Body of pancreas (tissue), 4 donors: Measurements from ENCODE around the gene WDPCP.

Experiments used
- POLR2A ChIP-seq, 3 donors: fragments of 450-650 bp; IDR thresholded peaks; one replicate each; pipeline ENCODE4 v1.6.1; 2016; ENCODE audit warnings: antibody characterized with exemption in 3 of 3, mild to moderate bottlenecking in 2 of 3
- TF ChIP-seq, protein P1 (sequence below), 7 experiments: fragments of 450-650 bp in 4 of 7; fragments of 200-600 bp in 3 of 7; sonication (generic) in 3 of 7; IDR thresholded peaks; one replicate each; pipeline ENCODE4 v1.5.1; 2016 to 2019; ENCODE audit warnings: antibody characterized with exemption in 7 of 7

DNA sequence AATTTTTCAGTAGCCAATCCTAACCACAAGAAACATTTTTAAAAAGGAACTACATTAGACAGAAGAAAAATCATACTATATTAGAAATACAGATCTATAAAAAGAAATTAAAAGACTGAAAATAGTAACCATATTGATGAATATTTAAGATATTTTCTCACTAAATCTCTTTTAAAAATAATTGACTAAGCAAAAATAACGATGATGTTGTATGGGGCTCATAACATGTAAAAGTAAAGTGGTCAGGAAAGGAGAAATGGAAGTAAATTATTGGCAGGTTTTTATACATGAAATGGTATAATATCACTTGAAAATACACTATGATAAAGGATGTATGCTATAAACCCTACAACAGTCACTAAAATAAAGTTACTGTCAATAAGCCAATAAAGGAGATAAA lies 5.4 kb downstream of the WDPCP start:
- TF ChIP-seq, protein P1, sequence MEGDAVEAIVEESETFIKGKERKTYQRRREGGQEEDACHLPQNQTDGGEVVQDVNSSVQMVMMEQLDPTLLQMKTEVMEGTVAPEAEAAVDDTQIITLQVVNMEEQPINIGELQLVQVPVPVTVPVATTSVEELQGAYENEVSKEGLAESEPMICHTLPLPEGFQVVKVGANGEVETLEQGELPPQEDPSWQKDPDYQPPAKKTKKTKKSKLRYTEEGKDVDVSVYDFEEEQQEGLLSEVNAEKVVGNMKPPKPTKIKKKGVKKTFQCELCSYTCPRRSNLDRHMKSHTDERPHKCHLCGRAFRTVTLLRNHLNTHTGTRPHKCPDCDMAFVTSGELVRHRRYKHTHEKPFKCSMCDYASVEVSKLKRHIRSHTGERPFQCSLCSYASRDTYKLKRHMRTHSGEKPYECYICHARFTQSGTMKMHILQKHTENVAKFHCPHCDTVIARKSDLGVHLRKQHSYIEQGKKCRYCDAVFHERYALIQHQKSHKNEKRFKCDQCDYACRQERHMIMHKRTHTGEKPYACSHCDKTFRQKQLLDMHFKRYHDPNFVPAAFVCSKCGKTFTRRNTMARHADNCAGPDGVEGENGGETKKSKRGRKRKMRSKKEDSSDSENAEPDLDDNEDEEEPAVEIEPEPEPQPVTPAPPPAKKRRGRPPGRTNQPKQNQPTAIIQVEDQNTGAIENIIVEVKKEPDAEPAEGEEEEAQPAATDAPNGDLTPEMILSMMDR (IDR thresholded peaks at IDR 0.05), result no peak
- TF ChIP-seq POLR2A (IDR thresholded peaks at IDR 0.05), result no peak
